ENCODE results near the gene GOLM1. TPM values are rescaled to one million over a fixed set of nuclear protein-coding genes. Genes with fewer than 3 reads are reported as not detected.

Gene GOLM1
- total and polyA plus RNA-seq, 2 of the 13 experiments (the other 11 are each of a cell fraction or from before 2014, with no cell fraction given), result 0.20 to 0.30 TPM

DNA sequence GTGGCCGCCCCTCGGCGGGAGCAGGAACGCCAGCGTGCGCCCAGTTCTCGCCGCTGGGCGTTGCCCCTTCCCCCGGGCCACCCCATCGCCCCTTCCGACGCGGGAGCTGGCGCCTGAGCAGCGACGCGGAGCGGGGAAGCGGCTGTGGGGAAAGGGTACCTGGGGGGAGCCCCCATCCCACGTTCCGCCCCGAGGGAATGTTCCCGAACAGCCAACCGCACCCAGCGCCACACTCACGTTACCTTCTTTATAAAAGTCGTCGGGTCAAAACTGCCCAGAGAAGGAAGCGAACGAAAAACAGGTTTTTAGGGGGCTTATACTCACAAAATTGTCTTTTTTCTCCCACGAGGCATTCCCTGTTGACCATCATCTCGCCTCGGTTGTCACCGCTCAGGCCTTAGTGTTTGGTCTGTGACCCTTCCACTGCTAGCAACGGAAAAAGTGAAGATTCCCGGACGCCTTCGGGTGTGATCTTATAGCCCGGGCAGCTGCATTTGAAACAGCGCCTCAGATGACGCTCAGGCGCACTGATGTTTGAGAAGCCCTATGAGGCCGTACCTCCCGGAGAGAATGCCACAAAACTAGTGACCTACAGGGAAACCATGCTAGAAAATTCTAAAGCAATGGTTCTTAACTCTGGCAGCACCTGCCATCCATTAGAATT, 475 bp upstream of the GOLM1 start:
- FAIRE-seq (no peak), ATAC-seq (no peak; the same call in 2 of the 3 replicates), DNase-seq (ENCODE audit: low spot score) (no peak)
- Histone ChIP-seq H3K79me2 (ENCODE audit: insufficient read depth, low read length) (no peaks in the 10 kb centered on the region), H3K27me3 (ENCODE audit: control insufficient read depth in 1 of 2, insufficient read depth in 2 of 2, low read length in 2 of 2) (peaks cover 7 to 87% of the 10 kb centered on the region in 2 experiments; a peak in 4 of 5 replicates), H3K4me3 (replicated peaks in 1 of 3; ENCODE audit: insufficient read depth in 1 of 3, low read depth in 2 of 3, low read length in 3 of 3) (peak overlapping the region in 1 of 3 experiments; percentile 55; a peak in 1 of 6 replicates), H3K27ac (ENCODE audit: extremely low read length, insufficient read depth, low read length) (no peak overlapping the region), H4K20me1 (ENCODE audit: insufficient read depth, low read length) (peaks cover 14% of the 10 kb centered on the region; the same call in 1 of the 2 replicates), H3K9me3 (ENCODE audit: low read length) (no peaks in the 10 kb centered on the region), H3K9ac (ENCODE audit: insufficient read depth, low read depth, low read length) (no peak overlapping the region), H3K4me2 (ENCODE audit: low read depth, low read length) (peak overlapping the region; percentile 53), H3K4me1 (ENCODE audit: insufficient read depth, low read length) (peaks cover under 1% of the 10 kb centered on the region), H3K36me3 (replicated peaks in 1 of 2; ENCODE audit: control insufficient read depth in 1 of 2, insufficient read depth in 2 of 2, low read length in 2 of 2) (no peaks in the 10 kb centered on the region), H2AFZ (ENCODE audit: low read length) (no peak overlapping the region)
- TF ChIP-seq, protein P1, sequence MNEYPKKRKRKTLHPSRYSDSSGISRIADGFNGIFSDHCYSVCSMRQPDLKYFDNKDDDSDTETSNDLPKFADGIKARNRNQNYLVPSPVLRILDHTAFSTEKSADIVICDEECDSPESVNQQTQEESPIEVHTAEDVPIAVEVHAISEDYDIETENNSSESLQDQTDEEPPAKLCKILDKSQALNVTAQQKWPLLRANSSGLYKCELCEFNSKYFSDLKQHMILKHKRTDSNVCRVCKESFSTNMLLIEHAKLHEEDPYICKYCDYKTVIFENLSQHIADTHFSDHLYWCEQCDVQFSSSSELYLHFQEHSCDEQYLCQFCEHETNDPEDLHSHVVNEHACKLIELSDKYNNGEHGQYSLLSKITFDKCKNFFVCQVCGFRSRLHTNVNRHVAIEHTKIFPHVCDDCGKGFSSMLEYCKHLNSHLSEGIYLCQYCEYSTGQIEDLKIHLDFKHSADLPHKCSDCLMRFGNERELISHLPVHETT (CRISPR knock-in tag; conservative IDR thresholded peaks at IDR 0.05), result no peak
- TF ChIP-seq RNF2 (conservative IDR thresholded peaks at IDR 0.05; ENCODE audit: low read depth) (0 out of 2 replicates have a peak, but pooled peaks have one; percentile 24), BORCS8-MEF2B (CRISPR knock-in tag; IDR thresholded peaks at IDR 0.05) (no peak), CBX2 (IDR thresholded peaks at IDR 0.05; ENCODE audit: low read depth, low read length) (peak; percentile 64; the same call in 1 of the 2 replicates), CBX2 (CRISPR knock-in tag; IDR thresholded peaks at IDR 0.05; ENCODE audit: low read depth) (no peak), EZH2 (conservative IDR thresholded peaks at IDR 0.05; ENCODE audit: low read depth, low read length) (peak; percentile 68; the same call in 1 of the 2 replicates)
- TF ChIP-seq, protein P2, sequence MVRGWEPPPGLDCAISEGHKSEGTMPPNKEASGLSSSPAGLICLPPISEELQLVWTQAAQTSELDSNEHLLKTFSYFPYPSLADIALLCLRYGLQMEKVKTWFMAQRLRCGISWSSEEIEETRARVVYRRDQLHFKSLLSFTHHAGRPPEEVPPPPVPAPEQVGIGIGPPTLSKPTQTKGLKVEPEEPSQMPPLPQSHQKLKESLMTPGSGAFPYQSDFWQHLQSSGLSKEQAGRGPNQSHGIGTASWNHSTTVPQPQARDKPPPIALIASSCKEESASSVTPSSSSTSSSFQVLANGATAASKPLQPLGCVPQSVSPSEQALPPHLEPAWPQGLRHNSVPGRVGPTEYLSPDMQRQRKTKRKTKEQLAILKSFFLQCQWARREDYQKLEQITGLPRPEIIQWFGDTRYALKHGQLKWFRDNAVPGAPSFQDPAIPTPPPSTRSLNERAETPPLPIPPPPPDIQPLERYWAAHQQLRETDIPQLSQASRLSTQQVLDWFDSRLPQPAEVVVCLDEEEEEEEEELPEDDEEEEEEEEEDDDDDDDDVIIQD (CRISPR knock-in tag; IDR thresholded peaks at IDR 0.05; ENCODE audit: low read depth), result no peak
- ChIA-PET CTCF (ENCODE audit: low intra/inter-chr PET ratio, low total read pairs) (no interaction called here), POLR2A (no interaction called here)
- 24% methylated on average over 21 of the region's 45 CpGs for WGBS (ENCODE audit: low lambda C conversion rate)
- in situ Hi-C loops (cut with HindIII; ENCODE audit: extremely low pct_ligation_motif_present, low pct_unique_long_range_greater_than_20kb) (no loop called here), intact Hi-C loops (cut with micrococcal nuclease; ENCODE audit: unreplicated experiment) (no loop called here)
- no TSS peak for BruUV-seq (replicated peaks)
